WI38 (cell line): ENCODE results near the gene SIAH1.
A peak's percentile ranks its signal among the peaks of the same experiment; 100 is the strongest.

ENCODE experiments used
- H3K4me3 ChIP-seq: 2 replicates; pipeline ENCODE4 v1.5.1; 2011; ENCODE audit warnings: low read depth, mild to moderate bottlenecking, control low read depth, low read length
- CTCF ChIP-seq: IDR thresholded peaks from 2 replicates; pipeline ENCODE4 v1.5.1; 2012; ENCODE audit warnings: low read depth, mild to moderate bottlenecking, control low read depth, low read length

The SIAH1 gene

GRCh38 chr16:48385253-48386150, at the start of gene SIAH1:
SIAH1 (minus strand) TSS chr16:48385413; CDS start chr16:48362428, 22,985 bp downstream.
- no peak for TF ChIP-seq CTCF
- peak within 1 kb of the TSS; percentile 80 for H3K4me3 ChIP-seq

GRCh38 chr16:48434653-48435317, 49.6 kb upstream of the SIAH1 start:
- no peak for TF ChIP-seq CTCF
- H3K4me3 ChIP-seq: no peak overlapping the region

GRCh38 chr16:48433850-48434530, 48.8 kb upstream of the SIAH1 start:
- no peak overlapping the region for H3K4me3 ChIP-seq
- no peak for TF ChIP-seq CTCF

GRCh38 chr16:48433116-48433849, 48.1 kb upstream of the SIAH1 start:
- H3K4me3 ChIP-seq: no peak overlapping the region
- TF ChIP-seq CTCF: no peak

GRCh38 chr16:48432136-48432535, 46.9 kb upstream of the SIAH1 start:
- no peak overlapping the region for H3K4me3 ChIP-seq
- TF ChIP-seq CTCF: no peak

- no peak for TF ChIP-seq CTCF
- no peak overlapping the region for H3K4me3 ChIP-seq
These were observed 45.7 kb upstream of the SIAH1 start for GRCh38 chr16:48430890-48431289.
